Gastrocnemius medialis (tissue), 4 donors: Measurements from ENCODE around the gene TMEM222.

Source experiments
- POLR2A ChIP-seq, 2 donors: fragments of 450-650 bp; IDR thresholded peaks; one replicate each; pipeline ENCODE4 v1.6.1; 2017; ENCODE audit warnings: antibody characterized with exemption in 2 of 2, mild to moderate bottlenecking in 2 of 2, moderate library complexity in 2 of 2
- TF ChIP-seq, protein P1 (sequence below), 5 experiments: fragments of 450-650 bp in 3 of 5; fragments of 200-600 bp in 2 of 5; sonication (generic) in 2 of 5; IDR thresholded peaks in 4 of 5; conservative IDR thresholded peaks in 1 of 5; 1 replicate in 4 of 5; 2 replicates in 1 of 5; pipeline ENCODE4 v1.5.1; 2016 to 2019; ENCODE audit warnings: antibody characterized with exemption in 5 of 5, mild to moderate bottlenecking in 3 of 5, moderate library complexity in 3 of 5

DNA sequence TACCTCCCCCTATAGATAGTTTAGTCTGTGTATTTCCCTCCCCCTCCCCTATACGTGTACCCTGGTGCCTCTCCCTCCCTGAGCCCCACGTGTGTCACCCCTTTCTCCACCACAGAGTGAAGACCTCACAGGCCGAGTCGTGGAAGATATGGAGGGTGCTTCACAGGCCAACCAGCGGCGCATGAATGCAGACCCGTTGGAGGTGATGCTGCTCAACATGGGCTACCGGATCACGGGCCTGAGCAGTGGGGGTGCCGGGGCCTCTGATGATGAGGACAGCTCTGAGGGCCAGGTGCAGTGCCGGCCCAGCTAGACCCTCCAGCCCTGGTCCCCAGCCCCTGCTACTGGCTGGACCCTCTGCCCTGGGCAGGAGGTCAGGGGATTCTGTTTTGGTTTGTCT lies 15.9 kb upstream of the TMEM222 start:
- TF ChIP-seq, protein P1, sequence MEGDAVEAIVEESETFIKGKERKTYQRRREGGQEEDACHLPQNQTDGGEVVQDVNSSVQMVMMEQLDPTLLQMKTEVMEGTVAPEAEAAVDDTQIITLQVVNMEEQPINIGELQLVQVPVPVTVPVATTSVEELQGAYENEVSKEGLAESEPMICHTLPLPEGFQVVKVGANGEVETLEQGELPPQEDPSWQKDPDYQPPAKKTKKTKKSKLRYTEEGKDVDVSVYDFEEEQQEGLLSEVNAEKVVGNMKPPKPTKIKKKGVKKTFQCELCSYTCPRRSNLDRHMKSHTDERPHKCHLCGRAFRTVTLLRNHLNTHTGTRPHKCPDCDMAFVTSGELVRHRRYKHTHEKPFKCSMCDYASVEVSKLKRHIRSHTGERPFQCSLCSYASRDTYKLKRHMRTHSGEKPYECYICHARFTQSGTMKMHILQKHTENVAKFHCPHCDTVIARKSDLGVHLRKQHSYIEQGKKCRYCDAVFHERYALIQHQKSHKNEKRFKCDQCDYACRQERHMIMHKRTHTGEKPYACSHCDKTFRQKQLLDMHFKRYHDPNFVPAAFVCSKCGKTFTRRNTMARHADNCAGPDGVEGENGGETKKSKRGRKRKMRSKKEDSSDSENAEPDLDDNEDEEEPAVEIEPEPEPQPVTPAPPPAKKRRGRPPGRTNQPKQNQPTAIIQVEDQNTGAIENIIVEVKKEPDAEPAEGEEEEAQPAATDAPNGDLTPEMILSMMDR (IDR thresholded peaks at IDR 0.05 in 4 of 5, conservative IDR thresholded peaks at IDR 0.05 in 1 of 5), result no peak
- no peak for TF ChIP-seq POLR2A (IDR thresholded peaks at IDR 0.05)
